Mucosa of descending colon (tissue), 3 donors: ENCODE measurements around the gene P2RY4. TPM values are rescaled to one million over a fixed set of nuclear protein-coding genes. Genes with fewer than 3 reads are reported as not detected.

Experiments
- ATAC-seq: fragments of 200-7000 bp; cut with Tn5 transposase; one replicate; pipeline ENCODE4 v1.9.1; 2020; ENCODE audit warnings: mild to moderate bottlenecking, moderate library complexity
- DNase-seq, 3 donors: peaks; one replicate each; pipeline ENCODE4 v3.0.0-alpha.2; 2020
- H3K36me3 ChIP-seq: fragments of 200-600 bp; one replicate; pipeline ENCODE4 v1.8.0; 2021; ENCODE audit warnings: low read depth, mild to moderate bottlenecking
- H3K4me1 ChIP-seq: fragments of 200-600 bp; one replicate; pipeline ENCODE4 v1.8.0; 2021; ENCODE audit warnings: low read depth, mild to moderate bottlenecking
- H3K4me3 ChIP-seq: fragments of 200-600 bp; one replicate; pipeline ENCODE4 v1.8.0; 2021; ENCODE audit warnings: mild to moderate bottlenecking
- H3K9me3 ChIP-seq: fragments of 200-600 bp; one replicate; pipeline ENCODE4 v1.8.0; 2021; ENCODE audit warnings: mild to moderate bottlenecking
- intact Hi-C, 2 donors: fragments of 100-400 bp; cut with DNase I in 1 of 2; cut with micrococcal nuclease in 1 of 2; formaldehyde crosslinking; loops; one replicate each; pipeline versions ENCODE4 v1.11.0 to v1.11.1; 2022; cut with DNase I, micrococcal nuclease
- total RNA-seq, 3 donors: library from RNA; stranded (reverse); fragmentation: NEBNext Ultra II Directional in 2 of 3; extraction: Animal tissue kit (Norgen Biotek cat#: 25700) in 2 of 3; gene quantifications; one replicate each; pipeline versions ENCODE4 v1.2.1 to v1.2.4, GENCODE V29; 2021 to 2023
- TF ChIP-seq, protein P1 (sequence below): fragments of 200-600 bp; IDR thresholded peaks from one replicate; pipeline ENCODE4 v1.8.0; 2022; ENCODE audit warnings: antibody characterized with exemption, mild to moderate bottlenecking
- donor health status: DM: no; HTN: no; CAD: no; lungs with moderate emphysema.
- donor health status: DM: no; HTN: no; CAD: no.
- donor health status: DM: no; HTN: yes; CAD: no.

The P2RY4 gene
- total RNA-seq, 3 donors from 2014 or later: 0.79 to 5.7 (median 1.3) TPM

GRCh38 chrX:70241501-70241900 is 18.5 kb downstream of the P2RY4 start:
- intact Hi-C loops: no loop called here
- Histone ChIP-seq H3K9me3 (no peaks in the 10 kb centered on the region), H3K36me3 (no peaks in the 10 kb centered on the region), H3K4me3 (no peak overlapping the region), H3K4me1 (no peaks in the 10 kb centered on the region)
- no peak for DNase-seq
- ATAC-seq: no peak
- TF ChIP-seq, protein P1, sequence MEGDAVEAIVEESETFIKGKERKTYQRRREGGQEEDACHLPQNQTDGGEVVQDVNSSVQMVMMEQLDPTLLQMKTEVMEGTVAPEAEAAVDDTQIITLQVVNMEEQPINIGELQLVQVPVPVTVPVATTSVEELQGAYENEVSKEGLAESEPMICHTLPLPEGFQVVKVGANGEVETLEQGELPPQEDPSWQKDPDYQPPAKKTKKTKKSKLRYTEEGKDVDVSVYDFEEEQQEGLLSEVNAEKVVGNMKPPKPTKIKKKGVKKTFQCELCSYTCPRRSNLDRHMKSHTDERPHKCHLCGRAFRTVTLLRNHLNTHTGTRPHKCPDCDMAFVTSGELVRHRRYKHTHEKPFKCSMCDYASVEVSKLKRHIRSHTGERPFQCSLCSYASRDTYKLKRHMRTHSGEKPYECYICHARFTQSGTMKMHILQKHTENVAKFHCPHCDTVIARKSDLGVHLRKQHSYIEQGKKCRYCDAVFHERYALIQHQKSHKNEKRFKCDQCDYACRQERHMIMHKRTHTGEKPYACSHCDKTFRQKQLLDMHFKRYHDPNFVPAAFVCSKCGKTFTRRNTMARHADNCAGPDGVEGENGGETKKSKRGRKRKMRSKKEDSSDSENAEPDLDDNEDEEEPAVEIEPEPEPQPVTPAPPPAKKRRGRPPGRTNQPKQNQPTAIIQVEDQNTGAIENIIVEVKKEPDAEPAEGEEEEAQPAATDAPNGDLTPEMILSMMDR: no peak

DNA sequence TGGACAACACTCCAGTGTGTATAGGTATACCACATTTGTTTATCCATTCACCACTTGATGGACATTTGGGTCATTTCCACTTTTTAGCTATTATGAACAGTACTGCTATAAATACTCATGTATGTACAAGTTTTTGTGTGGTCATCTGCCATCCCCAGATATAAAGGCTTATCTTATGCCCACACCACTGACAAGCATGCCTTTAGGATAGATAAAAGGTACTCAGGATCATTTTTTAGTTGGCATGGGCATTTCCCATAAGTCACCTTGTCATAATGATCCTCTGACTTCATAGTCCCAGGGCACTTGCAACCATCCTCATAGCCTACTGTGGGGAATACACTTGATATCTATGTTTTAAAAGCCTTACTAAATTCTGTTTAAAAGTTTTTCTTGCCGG is 19.3 kb downstream of the P2RY4 start:
- ATAC-seq (no peak), DNase-seq (no peak)
- intact Hi-C loops: no loop called here

GRCh38 chrX:70234355-70234754 is 25.6 kb downstream of the P2RY4 start, which contains the start of gene AWAT1:
TSS of gene AWAT1 (plus strand) at chrX:70234655. CDS start at chrX:70234696, 41 bp downstream.
- no peaks in the 10 kb centered on the region for H3K4me1 ChIP-seq
- intact Hi-C loops: no loop called here
- TF ChIP-seq, protein P1: no peak
- H3K36me3 ChIP-seq: no peaks in the 10 kb centered on the region
- no peak for DNase-seq
- ATAC-seq: no peak
- H3K9me3 ChIP-seq: no peaks in the 10 kb centered on the region
- no peak within 1 kb of the TSS for H3K4me3 ChIP-seq

More for the DNA sequence above, 19.3 kb downstream of the P2RY4 start:
- no peak overlapping the region for H3K4me3 ChIP-seq
- H3K9me3 ChIP-seq: no peaks in the 10 kb centered on the region
- no peaks in the 10 kb centered on the region for H3K4me1 ChIP-seq
- H3K36me3 ChIP-seq: no peaks in the 10 kb centered on the region
- TF ChIP-seq, protein P1: no peak

DNA sequence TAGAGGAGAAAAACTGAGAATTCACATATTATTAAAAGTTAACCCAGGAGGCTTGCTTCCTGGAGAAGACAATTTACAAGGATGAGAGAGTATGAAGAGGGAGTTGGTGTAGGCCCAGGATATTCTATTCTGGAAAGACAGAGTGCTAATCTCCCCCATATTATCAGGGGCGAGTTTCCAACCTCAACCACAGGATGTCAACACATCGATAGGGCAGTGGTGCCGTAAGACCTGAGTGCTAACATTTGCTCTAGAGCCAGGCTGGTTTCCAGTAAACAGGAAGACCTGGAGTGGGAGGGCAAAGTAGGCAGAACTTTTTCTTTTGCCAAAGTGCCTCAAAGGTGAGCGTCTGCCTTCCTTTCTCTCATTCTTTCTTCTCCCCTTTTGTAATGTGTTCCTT is 28.3 kb downstream of the P2RY4 start:
- ATAC-seq (no peak), DNase-seq (no peak)
- Histone ChIP-seq H3K4me3 (no peak overlapping the region), H3K4me1 (no peaks in the 10 kb centered on the region), H3K9me3 (no peaks in the 10 kb centered on the region), H3K36me3 (no peaks in the 10 kb centered on the region)
- intact Hi-C loops: no loop called here
- TF ChIP-seq, protein P1: no peak

GRCh38 chrX:70226687-70227086 is 33.3 kb downstream of the P2RY4 start:
- DNase-seq: no peak
- TF ChIP-seq, protein P1: no peak
- H3K36me3 ChIP-seq: no peaks in the 10 kb centered on the region
- intact Hi-C loops: no loop called here
- H3K9me3 ChIP-seq: no peaks in the 10 kb centered on the region
- H3K4me1 ChIP-seq: no peaks in the 10 kb centered on the region
- no peak for ATAC-seq
- no peak overlapping the region for H3K4me3 ChIP-seq

DNA sequence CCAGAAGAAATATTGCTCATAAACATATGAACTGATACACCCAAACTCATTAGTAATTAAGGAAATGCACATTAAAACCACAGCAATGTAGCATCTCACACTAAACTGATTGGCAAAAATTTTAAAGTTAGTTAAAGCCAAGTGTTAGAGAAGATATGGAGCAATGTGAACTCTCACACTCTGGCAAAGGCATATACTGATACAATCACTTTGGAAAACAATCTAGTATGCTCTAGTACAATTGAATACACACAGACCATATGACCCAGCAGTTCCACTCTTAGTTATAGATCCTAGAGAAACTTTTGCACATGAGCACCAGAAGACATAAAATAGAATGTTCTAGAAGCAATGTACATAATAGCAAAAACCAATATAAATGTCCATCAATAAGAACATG is 34.0 kb downstream of the P2RY4 start:
- no peaks in the 10 kb centered on the region for H3K9me3 ChIP-seq
- DNase-seq: no peak
- H3K4me1 ChIP-seq: no peaks in the 10 kb centered on the region
- ATAC-seq: no peak
- intact Hi-C loops: no loop called here
- TF ChIP-seq, protein P1: no peak
- H3K4me3 ChIP-seq: no peak overlapping the region
- H3K36me3 ChIP-seq: no peaks in the 10 kb centered on the region
